ENCODE data around the gene ANKRD23.

- TF ChIP-seq CTCF (IDR thresholded peaks at IDR 0.05) (no peak), POLR2AphosphoS5 (IDR thresholded peaks at IDR 0.05; ENCODE audit: insufficient read depth in 1 of 2, low read depth in 1 of 2) (no peak), POLR2A (IDR thresholded peaks at IDR 0.05) (no peak)
Measured at GRCh38 chr2:96878796-96879544, 35.1 kb upstream of the ANKRD23 start.

All from vagina (tissue), 2 donors.